ENCODE data around the gene PAM.

PAM gene

GRCh38 chr5:102777099-102777498 lies 22.0 kb downstream of the PAM start:
- H3K4me3 ChIP-seq (ENCODE audit: low read depth, low read length) = no peak overlapping the region
- TF ChIP-seq, protein P1, sequence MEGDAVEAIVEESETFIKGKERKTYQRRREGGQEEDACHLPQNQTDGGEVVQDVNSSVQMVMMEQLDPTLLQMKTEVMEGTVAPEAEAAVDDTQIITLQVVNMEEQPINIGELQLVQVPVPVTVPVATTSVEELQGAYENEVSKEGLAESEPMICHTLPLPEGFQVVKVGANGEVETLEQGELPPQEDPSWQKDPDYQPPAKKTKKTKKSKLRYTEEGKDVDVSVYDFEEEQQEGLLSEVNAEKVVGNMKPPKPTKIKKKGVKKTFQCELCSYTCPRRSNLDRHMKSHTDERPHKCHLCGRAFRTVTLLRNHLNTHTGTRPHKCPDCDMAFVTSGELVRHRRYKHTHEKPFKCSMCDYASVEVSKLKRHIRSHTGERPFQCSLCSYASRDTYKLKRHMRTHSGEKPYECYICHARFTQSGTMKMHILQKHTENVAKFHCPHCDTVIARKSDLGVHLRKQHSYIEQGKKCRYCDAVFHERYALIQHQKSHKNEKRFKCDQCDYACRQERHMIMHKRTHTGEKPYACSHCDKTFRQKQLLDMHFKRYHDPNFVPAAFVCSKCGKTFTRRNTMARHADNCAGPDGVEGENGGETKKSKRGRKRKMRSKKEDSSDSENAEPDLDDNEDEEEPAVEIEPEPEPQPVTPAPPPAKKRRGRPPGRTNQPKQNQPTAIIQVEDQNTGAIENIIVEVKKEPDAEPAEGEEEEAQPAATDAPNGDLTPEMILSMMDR (IDR thresholded peaks at IDR 0.05; ENCODE audit: borderline replicate concordance, insufficient read depth, low read depth, low read length) = no peak

GRCh38 chr5:102778478-102778877 lies 23.4 kb downstream of the PAM start:
- TF ChIP-seq, protein P1 (IDR thresholded peaks at IDR 0.05; ENCODE audit: borderline replicate concordance, insufficient read depth, low read depth, low read length) = no peak
- H3K4me3 ChIP-seq (ENCODE audit: low read depth, low read length) = no peak overlapping the region

- no peak overlapping the region for H3K4me3 ChIP-seq (ENCODE audit: low read depth, low read length)
Observed at GRCh38 chr5:102781359-102781758, 26.3 kb downstream of the PAM start.

DNA sequence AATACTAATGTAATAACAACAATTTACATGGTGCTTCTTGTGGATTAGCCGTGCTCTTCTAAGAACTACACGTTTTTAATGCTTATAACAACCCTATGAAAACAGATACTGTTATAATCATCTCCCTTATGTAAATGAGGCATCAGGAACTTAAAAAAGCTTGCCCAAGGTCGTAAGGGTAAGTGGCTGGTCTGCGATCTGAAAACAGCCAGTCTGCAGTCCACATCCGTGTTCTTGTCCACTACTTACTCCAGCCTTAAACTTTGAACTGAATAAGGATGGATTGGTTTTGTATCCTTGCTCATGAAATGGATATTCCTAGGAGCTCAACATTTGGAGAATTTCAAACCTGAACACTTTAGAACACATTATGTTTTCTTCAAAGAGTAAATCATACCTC lies 26.7 kb downstream of the PAM start:
- no peak overlapping the region for H3K4me3 ChIP-seq (ENCODE audit: low read depth, low read length)
- TF ChIP-seq, protein P1 (IDR thresholded peaks at IDR 0.05; ENCODE audit: borderline replicate concordance, insufficient read depth, low read depth, low read length) = no peak

More at GRCh38 chr5:102781359-102781758, 26.3 kb downstream of the PAM start:
- TF ChIP-seq, protein P1 (IDR thresholded peaks at IDR 0.05; ENCODE audit: borderline replicate concordance, insufficient read depth, low read depth, low read length) = no peak

GRCh38 chr5:102782217-102782872 lies 27.2 kb downstream of the PAM start:
- TF ChIP-seq, protein P1 (IDR thresholded peaks at IDR 0.05; ENCODE audit: borderline replicate concordance, insufficient read depth, low read depth, low read length) = no peak
- no peak overlapping the region for H3K4me3 ChIP-seq (ENCODE audit: low read depth, low read length)

GRCh38 chr5:102787134-102787533 lies 32.0 kb downstream of the PAM start:
- TF ChIP-seq, protein P1 (IDR thresholded peaks at IDR 0.05; ENCODE audit: borderline replicate concordance, insufficient read depth, low read depth, low read length) = no peak
- no peak overlapping the region for H3K4me3 ChIP-seq (ENCODE audit: low read depth, low read length)

DNA sequence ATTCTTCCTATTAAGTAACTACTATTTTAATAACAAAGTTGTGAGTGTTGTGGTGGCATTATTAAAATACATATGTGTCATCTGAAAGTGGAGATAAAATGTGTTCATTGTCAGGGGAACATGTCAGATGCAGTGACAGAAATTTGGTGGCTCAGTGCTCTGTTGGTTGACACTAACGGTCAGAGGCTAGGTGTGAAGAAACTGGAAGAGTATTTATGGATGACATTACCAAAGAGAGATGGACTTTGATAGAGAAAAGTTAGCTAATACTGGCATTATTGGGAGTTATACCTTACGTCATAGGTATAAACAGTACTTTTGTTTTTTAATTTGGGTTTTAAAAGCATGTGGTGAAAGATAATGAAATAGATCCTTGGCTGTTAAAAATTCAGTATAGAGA lies 33.7 kb downstream of the PAM start:
- H3K4me3 ChIP-seq (ENCODE audit: low read depth, low read length) = no peak overlapping the region
- TF ChIP-seq, protein P1 (IDR thresholded peaks at IDR 0.05; ENCODE audit: borderline replicate concordance, insufficient read depth, low read depth, low read length) = no peak

All from GM12875 (cell line).